Measurements from ENCODE around the gene MXRA8.
"Not testable (repeated sequence)": the region's sequence is repeated elsewhere in the genome, so short reads cannot be mapped to it uniquely, and the experiment has no call there.

MXRA8 gene

DNA sequence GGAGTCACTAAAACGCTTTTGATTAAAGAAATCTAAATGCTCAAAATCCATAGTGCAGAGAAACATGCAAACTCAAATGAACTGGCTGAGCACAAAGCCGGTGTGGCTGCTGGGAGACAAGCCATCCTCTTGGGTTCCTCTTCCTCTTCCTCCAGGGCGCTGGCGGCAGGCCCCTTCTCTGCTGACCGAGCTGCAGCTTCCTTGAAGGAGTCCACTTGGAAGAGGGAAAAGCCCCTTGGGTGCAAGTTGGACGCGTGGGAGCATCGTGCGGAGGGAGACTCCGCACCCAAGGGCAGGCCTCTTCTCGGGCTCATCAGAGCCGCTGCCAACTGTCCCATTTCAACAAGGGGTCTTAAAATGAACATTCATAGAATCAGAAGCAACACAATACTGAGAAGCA, 32.9 kb upstream of the MXRA8 start:
- DNase-seq = no peak

DNA sequence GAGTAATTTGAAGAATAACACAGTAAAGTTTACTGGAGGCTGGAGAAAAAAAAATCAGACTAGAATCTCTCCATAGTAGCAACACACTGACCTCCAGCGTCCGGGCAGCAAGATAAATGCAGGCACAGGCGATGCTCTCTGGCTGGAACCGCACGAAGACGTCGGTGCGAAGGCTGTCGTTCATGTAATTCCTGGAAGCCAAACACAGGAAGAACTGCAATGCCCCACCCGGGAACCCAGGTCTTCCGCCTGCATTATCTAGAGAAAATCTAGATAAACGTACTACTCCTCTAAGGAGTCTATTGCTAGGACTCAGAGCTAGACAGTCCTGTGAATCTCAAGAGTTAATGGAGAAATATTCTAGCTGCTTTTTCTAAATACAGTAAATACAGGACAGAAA, 32.3 kb upstream of the MXRA8 start:
- DNase-seq = no peak

DNA sequence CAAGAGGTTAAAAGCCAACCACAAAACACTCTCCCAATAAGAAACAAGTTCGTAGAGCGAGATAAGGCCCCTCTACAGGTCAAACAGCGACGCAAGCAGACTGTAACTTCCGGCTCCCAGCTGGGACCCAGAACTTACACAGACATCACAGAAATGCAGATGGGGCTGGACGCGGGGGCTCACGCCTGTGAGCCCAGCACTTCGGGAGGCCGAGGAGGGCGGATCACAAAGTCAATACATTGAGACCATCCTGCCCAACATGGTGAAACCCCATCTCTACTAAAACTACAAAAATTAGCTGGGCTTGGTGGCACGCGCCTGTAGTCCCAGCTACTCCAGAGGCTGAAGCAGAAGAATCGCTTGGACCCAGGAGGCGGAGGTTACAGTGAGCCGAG, 29.7 kb upstream of the MXRA8 start:
- DNase-seq = no peak

DNA sequence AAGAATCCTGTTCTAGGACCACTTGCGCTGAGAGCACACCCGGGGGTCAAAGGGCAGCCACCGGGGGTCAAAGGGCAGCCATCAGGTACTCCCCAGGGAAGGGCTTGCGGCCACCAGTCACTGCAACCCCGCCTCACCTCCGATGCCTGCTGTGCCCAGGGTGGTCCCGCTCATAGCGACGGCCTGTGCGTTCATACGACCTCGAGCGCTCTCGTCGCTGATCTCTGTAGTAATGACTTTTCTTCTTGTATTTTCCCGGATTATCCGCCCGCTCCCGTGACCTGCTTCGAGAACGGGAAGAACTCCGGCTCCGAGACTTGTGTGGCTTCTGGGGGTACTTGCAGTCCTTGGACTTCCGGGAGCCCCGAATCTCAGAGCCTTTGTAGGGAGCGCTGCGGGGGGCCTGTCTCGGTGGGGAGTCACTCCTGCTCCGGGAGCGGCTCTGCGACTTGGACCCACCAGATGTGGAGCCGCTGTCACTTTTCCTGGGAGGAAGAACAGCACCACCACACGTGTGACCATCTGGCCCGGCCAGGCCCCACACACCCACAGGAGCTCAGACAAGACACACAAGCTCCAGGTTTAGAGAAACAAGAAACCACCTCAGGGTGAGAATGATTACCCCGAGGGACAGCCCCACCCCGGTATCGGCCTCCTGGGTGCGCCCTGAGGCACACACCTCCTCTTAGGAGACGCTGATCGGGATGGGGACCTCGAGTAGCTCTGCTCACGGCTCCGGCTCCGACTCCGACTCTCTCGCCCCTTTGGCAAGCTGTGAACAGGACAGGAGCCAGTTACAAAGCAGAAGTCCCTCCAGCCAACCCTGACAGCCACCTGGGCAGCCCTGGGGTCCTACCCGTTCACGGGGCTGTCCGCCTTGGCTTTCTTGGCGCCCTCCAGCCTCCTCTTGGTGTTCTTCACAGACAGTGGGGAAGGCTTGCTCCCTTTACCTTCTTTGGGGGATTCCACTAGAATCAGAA, 29.0 kb upstream of the MXRA8 start:
- no peak for DNase-seq

DNA sequence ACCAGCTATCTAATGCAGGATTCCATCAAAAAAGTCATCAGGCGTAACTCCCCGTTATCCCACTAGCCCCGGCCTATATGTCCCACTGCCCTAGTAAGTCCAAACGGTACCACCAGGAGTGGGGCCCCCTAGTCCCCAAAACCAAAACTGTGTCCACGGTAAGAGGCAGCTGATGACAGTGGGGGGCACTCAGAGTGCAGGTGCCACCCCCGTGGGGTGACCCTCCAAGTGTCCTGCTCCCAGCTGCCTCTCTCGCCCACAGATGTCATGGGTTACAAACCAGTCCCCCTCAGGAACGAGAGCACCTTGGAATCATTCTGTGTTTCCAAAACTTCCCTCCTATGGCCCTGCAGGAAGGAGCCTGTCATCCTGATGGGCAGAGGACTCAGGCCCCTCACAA, 27.6 kb upstream of the MXRA8 start:
- DNase-seq = no peak

DNA sequence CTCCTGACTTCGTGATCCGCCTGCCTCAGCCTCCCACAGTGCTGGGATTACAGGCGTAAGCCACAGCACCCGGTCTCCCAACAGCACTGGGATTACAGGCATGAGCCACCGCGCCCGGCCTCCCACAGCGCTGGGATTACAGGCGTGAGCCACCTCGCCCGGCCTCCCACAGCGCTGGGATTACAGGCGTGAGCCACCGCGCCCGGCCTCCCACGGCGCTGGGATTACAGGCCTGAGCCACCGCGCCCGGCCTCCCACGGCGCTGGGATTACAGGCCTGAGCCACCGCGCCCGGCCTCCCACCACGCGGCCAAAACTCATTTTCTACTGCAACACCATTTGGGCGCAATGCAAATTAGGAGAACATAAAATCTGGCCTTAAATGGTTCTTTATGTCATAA, 27.0 kb upstream of the MXRA8 start:
- DNase-seq = not testable (repeated sequence)

DNA sequence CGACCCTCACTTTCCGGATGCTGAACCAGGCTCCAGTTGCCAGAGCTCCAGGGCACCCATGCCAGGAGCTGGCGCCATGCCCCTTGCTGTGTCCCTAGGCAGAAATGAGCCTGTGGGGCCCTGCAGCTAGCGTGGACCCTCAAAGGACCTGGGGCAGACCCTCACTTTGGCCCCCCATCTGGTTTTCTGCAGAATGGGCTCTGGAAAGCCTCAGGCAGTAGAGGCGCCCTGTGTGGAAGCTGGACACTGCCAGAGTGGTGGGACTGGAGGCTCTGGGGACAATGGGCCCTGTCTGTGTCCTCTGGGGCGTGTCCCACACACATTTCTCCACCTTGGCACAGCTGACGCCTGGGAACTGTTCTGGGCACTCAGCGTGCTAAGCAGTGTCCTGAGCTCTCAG, 22.9 kb upstream of the MXRA8 start:
- DNase-seq = no peak

DNA sequence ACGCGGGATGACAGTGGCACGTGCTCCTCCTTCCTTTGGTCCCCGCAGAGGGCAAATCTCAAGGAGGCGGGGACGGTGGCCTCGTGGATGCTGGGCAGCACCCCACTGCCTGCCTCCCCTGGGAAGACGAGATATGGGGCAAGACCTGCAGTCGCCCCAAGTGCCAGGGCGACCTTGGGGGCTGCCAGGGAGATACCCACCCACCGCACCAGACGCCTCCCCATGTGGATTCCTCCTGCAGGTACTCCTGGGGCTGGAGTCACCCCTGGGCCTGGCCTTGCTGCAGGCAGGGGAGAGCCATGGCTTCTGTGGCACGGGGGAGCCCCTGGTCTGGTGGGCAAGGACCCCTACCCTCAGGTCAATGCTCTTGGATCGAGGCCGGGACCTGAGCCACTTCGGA, 22.5 kb upstream of the MXRA8 start:
- no peak for DNase-seq

DNA sequence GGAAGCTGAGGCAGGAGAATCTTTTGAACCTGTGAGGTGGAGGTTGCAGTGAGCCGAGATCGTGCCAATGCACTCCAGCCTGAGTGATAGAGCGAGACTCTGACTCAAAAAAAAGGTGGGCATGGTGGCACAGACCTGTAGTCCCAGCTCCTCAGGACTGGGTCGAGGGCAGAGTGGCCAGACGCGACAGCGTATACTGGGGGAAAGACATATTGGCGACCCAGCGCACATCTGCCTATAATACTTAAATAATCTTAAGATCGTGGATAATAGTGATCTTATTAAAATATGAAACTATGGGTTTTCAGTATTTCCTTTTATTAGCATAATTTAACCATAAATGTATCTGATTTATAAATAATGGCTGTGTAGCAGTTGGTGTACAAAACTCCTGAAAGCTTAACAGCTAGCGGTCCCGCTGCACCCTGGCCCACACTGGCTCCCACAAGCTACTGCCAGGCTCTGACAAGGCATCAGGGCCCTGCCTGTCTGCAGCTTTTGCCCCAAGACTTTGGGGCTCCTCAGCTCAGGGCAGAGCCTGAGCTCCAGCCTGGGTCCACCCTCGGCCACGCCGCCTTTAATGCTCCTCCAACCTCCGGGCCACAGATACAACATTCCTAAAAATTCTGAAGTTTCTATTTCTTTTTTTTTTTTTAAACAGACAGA, 19.3 kb upstream of the MXRA8 start:
- no peak for DNase-seq

DNA sequence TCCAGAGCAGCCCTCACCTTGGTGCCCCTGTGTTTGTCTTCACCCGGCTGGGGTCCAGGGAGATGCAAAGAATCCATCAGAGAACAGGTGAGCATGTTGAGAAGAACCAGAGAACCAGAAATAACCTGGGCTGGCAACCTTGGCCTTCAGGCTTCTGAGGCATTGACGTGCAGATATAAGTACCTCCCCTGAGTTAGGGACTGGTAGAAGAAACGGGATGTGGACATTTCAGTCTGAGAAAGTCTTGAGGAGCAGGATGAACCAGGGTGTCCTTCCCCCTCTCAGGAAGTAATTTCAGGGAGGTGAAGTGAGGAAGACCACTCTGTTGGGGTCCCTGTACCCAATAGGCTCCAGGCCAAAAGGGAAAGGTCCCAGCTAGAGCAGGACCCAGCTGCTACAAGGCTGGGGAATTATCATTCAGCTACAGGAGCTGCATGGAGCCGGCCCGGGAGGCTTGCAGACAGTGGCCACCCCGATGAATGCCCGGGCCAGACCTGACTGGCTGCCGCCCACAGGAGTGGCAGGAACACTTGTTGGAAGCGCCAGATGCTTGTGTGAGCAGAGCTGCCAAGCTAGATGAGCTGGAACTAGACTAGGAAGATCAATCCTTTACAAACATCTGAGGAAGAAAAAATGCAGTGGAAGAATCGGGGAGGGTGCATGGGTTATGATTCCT, 18.3 kb upstream of the MXRA8 start:
- DNase-seq = no peak

DNA sequence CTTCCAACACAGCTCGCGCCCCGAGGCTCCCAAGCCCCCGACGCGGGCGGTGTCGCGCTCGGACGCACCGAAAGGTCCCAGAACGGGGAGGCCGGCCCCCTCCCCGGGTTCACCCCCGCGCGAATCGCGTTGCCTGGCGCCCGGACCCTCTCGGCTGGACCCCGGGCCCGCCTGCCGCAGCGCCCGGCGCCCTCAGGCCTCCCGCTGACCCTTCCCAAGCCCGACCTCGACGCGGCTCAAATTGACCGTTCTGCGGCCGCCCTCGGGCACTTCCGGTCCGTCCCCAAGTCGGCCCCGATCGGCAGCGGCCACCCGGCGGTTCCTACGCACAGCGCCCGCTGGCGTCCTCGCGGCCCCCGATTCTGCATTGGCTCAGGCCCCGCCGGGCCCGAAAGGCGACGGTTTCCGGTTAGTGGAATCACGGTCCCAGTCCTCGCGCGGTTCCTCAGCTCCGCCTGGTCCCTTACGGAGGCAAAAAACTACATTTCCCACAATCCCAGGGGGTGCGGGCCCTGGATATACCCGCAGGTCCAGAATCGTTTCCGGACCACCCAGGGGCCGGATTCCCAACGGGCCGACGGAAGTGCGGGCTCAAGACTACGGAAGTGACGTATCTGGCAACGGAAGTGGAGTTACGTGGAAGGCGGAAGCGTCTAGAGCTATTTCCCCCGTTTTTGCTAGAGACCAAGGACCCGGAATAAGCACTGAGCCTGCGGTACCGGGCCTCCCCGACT, 16.7 kb upstream of the MXRA8 start, which contains the start of gene AURKAIP1:
AURKAIP1 (minus strand) TSS at position 279 of the 734 bp plus-strand sequence. CDS start 451 bp downstream, outside the sequence.
- DNase-seq = peak; percentile 97

DNA sequence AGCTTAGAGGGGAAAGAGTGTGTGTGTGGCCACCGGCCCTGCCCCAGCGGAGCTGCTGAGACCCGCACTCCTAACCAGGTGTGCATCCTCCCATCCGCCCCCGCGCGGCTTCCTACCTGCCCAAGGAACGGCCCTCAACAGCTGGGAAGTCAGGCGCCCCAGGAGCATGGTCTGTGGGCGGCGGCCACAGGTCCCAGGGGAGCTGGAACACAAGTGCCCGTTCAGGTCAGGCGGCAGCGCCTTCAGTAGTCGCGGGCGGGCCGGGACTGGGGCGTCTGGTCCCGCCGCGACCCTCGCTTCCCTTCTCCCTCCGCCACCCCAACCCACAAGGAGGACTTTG, 16.2 kb upstream of the MXRA8 start:
- no peak for DNase-seq

DNA sequence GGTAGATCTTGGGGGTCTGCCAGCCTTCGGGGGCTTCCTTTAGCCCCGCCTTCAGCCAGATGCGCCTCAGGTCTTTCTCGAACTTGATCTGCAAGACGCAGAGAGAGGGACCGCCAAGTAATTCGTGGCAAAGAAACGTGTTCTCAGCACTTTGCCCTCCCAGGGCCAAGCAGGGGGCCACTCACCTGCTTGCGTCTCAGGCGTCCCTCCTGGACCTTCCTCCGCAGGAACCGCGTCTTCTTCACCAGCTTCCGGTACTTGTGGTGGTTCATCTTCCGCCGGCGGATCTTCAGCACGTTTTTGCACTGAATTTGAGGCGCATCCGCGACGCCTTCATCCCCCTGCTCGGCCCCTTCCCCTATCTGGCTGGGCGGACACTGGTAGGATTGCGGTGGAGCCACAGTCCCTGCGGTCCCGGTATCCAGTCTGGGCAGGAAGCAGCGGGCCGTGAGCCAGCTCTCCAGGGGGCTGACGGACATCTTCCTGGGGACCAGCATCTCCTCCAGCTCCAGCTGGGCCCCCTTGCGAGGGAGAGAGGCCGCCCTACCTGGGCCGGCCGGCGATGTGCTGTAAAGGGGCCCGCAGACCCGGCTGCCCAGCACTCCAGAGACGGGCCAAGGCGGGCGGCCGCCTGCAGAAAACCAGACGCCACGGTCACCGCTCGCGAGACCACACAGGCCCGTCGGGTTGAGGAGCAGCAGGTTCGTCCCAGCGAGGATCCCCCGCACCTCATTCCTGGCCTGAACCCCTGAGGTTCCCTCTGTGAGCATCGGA, 15.6 kb upstream of the MXRA8 start:
- no peak for DNase-seq

DNA sequence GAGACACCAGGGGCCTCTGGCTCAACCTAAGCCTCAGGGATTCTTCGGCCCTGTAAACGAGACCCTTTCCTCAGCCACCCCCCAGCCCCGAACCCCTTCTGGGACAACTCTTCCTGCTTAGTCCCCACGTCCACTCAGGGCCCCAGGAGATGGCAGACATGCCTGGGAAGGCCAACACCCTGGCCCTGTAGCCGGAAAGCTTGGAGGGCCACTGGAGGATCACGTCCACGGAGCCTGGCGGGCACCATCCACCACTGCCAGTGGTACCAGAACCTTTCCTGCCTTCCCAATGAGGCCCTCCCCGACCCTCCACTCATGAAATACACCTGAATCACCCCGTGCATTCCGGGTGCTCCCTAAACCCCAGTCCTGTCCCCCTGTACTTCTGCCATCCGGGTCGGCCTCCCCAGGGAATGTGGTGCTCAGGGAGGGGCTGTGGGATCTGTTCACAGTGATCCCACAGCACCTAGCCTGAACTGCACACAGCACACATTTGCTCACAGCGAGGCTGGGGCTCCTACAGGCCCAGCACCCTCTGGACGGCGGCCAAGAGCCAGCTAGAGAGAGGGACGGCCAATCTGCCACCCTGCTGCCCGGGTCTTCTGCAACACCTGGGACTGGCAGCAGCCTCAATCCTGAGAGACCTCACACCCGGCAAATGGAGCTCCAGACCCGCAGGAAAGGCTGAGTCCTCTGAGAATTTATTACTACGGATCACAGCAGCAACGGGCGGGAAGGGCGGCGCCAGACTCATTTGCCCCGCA, 14.9 kb upstream of the MXRA8 start:
- no peak for DNase-seq

DNA sequence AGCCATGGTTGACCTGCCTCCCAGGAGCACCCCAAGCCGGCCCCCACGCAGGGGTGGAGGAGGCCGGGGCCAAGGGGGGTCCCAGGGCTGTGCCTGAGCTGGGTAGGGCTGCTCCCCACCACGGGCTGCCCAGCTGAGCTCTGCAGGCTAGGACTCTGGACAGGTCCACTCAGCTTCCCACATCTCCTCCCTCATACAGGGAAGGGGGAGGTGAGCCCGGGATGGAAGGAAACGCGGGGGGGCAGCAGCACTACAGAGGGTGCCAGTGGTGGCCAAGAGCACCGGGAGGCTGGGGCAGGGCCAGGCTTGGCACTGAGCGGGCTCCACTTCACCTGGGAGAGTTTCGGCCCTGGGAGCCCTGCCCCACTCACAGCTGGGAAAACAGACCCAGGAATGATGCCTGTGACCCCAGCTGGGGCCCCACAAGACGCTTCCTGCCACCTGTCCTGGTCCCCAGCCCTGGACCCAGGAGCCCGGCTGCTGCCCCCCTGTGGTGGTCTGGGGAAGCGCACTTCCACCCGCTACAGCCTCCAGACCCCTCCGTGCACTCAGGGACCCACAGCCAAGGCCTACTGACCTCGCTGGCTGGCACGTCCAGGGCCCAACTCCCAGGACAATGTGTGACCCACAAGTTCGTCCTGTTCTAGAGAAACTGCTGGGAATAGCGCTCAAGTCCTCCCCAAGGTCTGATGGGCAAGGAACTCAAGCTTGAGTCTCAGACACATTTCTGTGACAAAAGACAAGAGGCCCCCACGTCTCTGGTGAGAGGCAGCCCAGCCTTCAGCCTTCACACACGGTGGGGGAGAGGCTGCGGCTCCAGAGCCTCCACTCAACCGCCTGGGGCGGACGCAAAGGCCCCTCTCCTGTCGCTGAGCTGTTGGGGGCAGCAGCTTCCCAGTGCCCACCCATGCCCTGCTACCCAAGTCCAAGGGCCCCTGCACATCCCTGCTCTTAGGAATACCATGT, 13.7 kb upstream of the MXRA8 start:
- no peak for DNase-seq

DNA sequence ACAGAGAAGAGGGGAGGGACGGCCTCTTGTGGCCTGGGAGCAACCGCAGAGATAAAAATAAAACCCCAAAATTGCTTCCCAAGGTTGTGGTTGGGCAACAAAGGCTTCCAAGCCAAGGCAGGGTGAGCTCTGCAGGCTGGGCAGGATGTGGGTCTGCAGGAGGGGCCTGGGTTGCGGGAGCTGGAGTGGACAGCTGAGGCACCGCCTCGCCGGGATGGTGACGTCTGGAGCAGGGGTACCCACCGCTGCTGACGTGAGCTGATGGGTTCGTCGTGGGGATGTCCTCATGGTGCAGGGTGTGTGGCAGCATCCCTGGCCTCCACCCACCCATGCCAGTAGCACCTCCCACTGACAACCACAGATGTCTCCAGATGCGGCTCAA, 13.0 kb upstream of the MXRA8 start:
- no peak for DNase-seq

DNA sequence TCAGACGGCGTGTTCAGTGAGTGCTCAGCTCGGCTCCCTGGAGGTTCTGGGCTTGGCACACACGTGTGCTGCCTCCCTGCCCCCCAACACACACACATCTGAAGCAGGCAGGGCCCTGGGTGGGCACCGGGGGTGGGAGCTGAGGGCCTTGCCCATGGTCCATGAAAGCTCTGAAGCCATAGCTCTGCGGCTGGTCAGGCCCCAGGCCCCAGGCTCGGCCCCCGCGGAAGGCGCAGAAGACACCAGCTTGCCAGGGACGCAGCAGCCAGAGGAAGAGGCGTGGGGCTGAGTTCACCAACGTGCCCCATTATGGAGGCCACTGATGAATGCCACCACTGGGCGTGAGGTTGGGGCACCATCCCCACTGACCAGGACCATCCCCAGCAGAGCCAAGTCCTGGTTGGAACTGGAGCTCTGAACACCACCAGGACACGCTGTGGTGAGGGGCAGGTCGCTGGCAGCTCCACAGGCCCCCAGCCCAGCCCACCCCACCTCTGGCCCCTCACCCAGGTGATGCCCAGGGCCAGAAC, 12.5 kb upstream of the MXRA8 start:
- no peak for DNase-seq

DNA sequence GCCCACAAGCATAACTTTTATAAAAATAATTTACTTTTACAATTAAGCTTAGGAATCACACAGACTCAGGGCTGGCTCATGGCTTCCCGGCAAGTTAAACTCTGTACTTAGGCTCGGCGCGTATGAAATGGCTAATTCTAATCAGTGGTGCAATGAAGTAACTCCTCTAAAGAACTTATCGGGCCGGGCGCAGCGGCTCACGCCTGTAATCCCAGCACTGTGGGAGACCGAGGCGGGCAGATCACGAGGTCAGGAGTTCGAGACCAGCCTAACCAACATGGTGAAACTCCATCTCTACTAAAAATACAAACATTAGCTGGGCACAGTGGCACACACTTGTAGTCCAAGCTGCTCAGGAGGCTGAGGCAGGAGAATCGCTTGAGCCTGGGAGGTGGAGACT, 11.7 kb upstream of the MXRA8 start:
- not testable (repeated sequence) for DNase-seq

DNA sequence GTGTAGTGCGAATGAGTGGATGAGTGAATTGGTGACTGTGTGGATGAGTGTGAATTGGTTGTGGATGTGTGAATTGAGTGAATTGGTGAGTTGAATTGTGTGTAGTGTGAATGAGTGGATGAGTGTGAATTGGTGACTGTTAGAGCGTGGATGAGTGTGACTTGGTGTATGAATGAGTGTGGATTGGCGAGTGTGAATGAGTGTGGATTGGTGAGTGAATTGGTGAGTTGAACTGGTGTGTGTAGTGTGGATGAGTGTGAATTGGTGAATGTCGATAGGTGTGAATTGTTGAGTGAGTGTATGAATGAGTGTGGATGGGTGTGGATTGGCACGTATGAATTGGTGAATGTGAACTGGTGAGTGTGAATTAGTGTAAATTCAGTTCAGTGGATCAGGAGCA, 9.0 kb upstream of the MXRA8 start:
- DNase-seq = no peak

DNA sequence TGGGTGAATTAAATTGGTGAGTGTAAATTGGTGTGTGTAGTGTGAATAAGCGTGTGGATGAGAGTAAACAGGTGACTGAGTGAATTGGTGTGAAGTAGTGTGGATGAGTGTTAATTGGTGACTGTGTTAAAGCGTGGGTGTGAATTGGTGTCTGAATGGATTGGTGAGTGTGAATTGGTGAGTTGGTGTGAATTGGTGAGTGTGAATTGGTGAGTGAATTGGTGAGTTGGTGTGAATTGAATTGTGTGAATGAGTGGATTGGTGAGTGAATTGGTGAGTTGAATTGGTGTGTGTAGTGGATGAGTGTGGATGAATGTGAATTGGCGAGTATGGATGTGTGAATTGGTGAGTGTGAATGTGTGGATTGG, 8.3 kb upstream of the MXRA8 start:
- DNase-seq = no peak
